CD4-positive, alpha-beta T cell (primary cell): Measurements from ENCODE around the gene TTC33. TPM values are rescaled to one million over a fixed set of nuclear protein-coding genes. Genes with fewer than 3 reads are reported as not detected.
"Not testable (repeated sequence)": the region's sequence is repeated elsewhere in the genome, so short reads cannot be mapped to it uniquely, and the experiment has no call there.

ENCODE experiments used
- ATAC-seq: fragments of 200-7000 bp; cut with Tn5 transposase; one replicate; pipeline ENCODE4 v1.10.0; 2022; ENCODE audit warnings: mild to moderate bottlenecking; ENCODE audit not compliant: poor library complexity
- CTCF ChIA-PET: fragments of 350-600 bp; sonication (Branson Sonifier 250); formaldehyde crosslinking; loops from one replicate; lab custom pipeline; 2021; ENCODE audit warnings: antibody characterized with exemption, inconsistent platforms; lab: Charles Lee
- POLR2A ChIA-PET: fragments of 350-600 bp; sonication (Branson Sonifier 250); formaldehyde crosslinking; loops from one replicate; lab custom pipeline; 2021; ENCODE audit warnings: antibody characterized with exemption, inconsistent platforms; lab: Charles Lee
- DNase-seq, 14 experiments: peaks; one replicate each; pipeline ENCODE4 v3.0.0-alpha.2; 2013 to 2020; ENCODE audit warnings: mixed read lengths in 2 of 14
- H3K27ac ChIP-seq, 2 donors: one replicate each; pipeline versions ENCODE4 v1.5.1 to v1.7.0; 2013; ENCODE audit warnings: low read length in 2 of 2, low read depth in 1 of 2, mild to moderate bottlenecking in 1 of 2
- H3K27me3 ChIP-seq, 2 experiments: 1 replicate in 1 of 2; 2 replicates in 1 of 2; pipeline versions ENCODE4 v1.6.1 to v1.7.0; 2013; ENCODE audit warnings: low read length in 2 of 2, control low read depth in 1 of 2, mild to moderate bottlenecking in 1 of 2, moderate library complexity in 1 of 2; ENCODE audit not compliant: insufficient read depth in 2 of 2, control insufficient read depth in 1 of 2
- H3K36me3 ChIP-seq: one replicate; pipeline ENCODE4 v1.6.1; 2013; ENCODE audit warnings: low read length, control low read depth; ENCODE audit not compliant: insufficient read depth
- H3K4me1 ChIP-seq: one replicate; pipeline ENCODE4 v1.6.1; 2013; ENCODE audit warnings: low read length, control low read depth; ENCODE audit not compliant: insufficient read depth
- H3K4me3 ChIP-seq: one replicate; pipeline ENCODE4 v1.5.1; 2013; ENCODE audit warnings: mild to moderate bottlenecking, low read length, moderate library complexity
- H3K9me3 ChIP-seq, 2 experiments: 1 replicate in 1 of 2; 2 replicates in 1 of 2; pipeline versions ENCODE4 v1.6.1 to v1.7.0; 2013; ENCODE audit warnings: low read length in 2 of 2, mild to moderate bottlenecking in 2 of 2, control low read depth in 1 of 2, moderate library complexity in 1 of 2; ENCODE audit not compliant: control insufficient read depth in 1 of 2, insufficient read depth in 1 of 2
- H3K27ac Mint-ChIP-seq: one replicate; pipeline ENCODE4 v1.8.0; 2020; ENCODE audit warnings: mixed read lengths
- H3K27me3 Mint-ChIP-seq: one replicate; pipeline ENCODE4 v1.8.0; 2021; ENCODE audit warnings: mixed read lengths
- H3K36me3 Mint-ChIP-seq: one replicate; pipeline ENCODE4 v1.8.0; 2021; ENCODE audit warnings: low read depth, mixed read lengths
- H3K4me1 Mint-ChIP-seq: one replicate; pipeline ENCODE4 v1.8.0; 2021; ENCODE audit warnings: low read depth, mixed read lengths
- H3K4me3 Mint-ChIP-seq: one replicate; pipeline ENCODE4 v1.8.0; 2020; ENCODE audit warnings: mild to moderate bottlenecking, mixed read lengths
- H3K9me3 Mint-ChIP-seq: one replicate; pipeline ENCODE4 v1.8.0; 2020; ENCODE audit warnings: mixed read lengths
- intact Hi-C, 2 experiments: fragments of 100-400 bp; cut with DNase I in 1 of 2; cut with micrococcal nuclease in 1 of 2; formaldehyde crosslinking; loops; one replicate each; pipeline versions ENCODE4 v1.15.1 to v1.9.0; 2023 to 2025; cut with DNase I, micrococcal nuclease
- total RNA-seq, 174 experiments: library from RNA in 2 of 174; stranded (reverse) in 2 of 174; gene quantifications; one replicate each; pipeline ENCODE4 v1.2.3 and lab custom pipeline; 2021 to 2026
- TF ChIP-seq, protein P1 (sequence below): fragments of 200-600 bp; IDR thresholded peaks from one replicate; pipeline ENCODE4 v1.8.0; 2022; ENCODE audit warnings: antibody characterized with exemption, mild to moderate bottlenecking

Gene TTC33
- total RNA-seq, 2 experiments from 2014 or later, result 8.7 to 12.0 TPM

DNA sequence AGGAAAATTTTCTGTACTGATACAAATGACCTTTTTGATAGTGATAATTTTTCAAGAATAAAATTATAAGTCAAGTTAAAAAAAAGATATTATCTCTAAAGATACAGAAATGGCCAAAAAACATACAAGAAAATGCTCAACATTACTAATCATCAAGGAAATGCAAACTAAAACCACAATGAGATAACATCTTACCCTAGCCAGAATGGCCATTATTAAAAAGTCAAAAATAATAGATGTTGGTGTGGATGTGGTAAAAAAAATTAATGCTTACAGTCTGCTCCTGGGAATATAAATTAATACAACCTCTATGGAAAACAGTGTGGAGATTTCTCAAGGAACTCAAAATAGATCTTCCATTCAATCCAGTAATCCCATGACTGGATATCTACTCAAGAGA is 99.0 kb downstream of the TTC33 start:
- Mint-ChIP-seq H3K4me1 (peaks cover 69% of the 10 kb centered on the region), H3K36me3 (no peaks in the 10 kb centered on the region), H3K27me3 (no peaks in the 10 kb centered on the region), H3K4me3 (no peak overlapping the region), H3K9me3 (no peaks in the 10 kb centered on the region), H3K27ac (no peak overlapping the region)
- Histone ChIP-seq H3K4me1 (peaks cover 19% of the 10 kb centered on the region), H3K27ac (no peak overlapping the region), H3K9me3 (no peaks in the 10 kb centered on the region), H3K36me3 (no peaks in the 10 kb centered on the region), H3K27me3 (no peaks in the 10 kb centered on the region), H3K4me3 (no peak overlapping the region)
- TF ChIP-seq, protein P1, sequence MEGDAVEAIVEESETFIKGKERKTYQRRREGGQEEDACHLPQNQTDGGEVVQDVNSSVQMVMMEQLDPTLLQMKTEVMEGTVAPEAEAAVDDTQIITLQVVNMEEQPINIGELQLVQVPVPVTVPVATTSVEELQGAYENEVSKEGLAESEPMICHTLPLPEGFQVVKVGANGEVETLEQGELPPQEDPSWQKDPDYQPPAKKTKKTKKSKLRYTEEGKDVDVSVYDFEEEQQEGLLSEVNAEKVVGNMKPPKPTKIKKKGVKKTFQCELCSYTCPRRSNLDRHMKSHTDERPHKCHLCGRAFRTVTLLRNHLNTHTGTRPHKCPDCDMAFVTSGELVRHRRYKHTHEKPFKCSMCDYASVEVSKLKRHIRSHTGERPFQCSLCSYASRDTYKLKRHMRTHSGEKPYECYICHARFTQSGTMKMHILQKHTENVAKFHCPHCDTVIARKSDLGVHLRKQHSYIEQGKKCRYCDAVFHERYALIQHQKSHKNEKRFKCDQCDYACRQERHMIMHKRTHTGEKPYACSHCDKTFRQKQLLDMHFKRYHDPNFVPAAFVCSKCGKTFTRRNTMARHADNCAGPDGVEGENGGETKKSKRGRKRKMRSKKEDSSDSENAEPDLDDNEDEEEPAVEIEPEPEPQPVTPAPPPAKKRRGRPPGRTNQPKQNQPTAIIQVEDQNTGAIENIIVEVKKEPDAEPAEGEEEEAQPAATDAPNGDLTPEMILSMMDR, result no peak
- no peak for DNase-seq
- ChIA-PET POLR2A (no interaction called here), CTCF (no interaction called here)
- ATAC-seq, result no peak
- intact Hi-C loops, result loop anchor here in 1 of 2 experiments (2.0 kb wide), 1 partner anchor 14 kb away; no protein-coding TSS in a partner anchor

DNA sequence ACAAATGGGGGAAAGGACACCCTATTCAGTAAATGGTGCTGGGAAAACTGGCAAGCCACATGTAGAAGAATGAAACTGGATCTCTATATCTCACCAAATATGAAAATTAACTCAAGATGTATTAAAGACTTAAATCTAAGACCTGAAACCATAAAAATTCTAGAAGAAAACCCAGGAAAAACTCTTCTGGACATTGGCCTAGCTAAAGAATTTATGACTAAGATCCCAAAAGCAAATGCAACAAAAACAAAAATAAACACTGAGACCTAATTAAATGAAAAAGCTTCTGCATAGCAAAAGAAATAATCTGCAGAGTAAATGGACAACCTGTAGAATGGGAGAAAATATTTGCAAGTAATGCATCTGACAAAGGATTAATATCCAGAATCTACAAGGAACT is 99.7 kb downstream of the TTC33 start:
- peak overlapping the region; percentile 82 for H3K27ac Mint-ChIP-seq

DNA sequence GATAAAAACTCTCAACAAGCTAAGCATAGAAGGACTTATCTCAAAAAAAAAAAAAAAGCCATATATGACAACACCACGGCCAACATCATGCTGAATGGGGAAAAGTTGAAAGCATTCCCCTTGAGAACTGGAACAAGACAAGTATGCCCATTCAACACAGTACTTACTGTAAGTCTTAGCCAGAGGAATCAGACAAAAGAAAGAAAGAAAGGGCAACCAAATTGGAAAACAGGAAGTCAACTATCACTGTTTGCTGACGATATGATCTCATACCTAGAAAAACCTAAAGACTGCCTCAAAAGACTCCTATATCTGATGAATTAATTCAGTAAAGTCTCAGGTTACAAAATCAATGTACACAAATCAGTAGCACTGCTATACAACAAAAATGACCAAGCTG is 100.6 kb downstream of the TTC33 start:
- H3K27ac Mint-ChIP-seq, result peak overlapping the region; percentile 82
- H3K4me1 Mint-ChIP-seq, result peaks cover 78% of the 10 kb centered on the region
- Histone ChIP-seq H3K27ac (peak overlapping the region in 1 of 2 donors; percentile 18), H3K36me3 (no peaks in the 10 kb centered on the region), H3K4me3 (peak overlapping the region; percentile 15), H3K27me3 (no peaks in the 10 kb centered on the region), H3K4me1 (peaks cover 23% of the 10 kb centered on the region), H3K9me3 (no peaks in the 10 kb centered on the region)
- TF ChIP-seq, protein P1, result no peak
- intact Hi-C loops, result loop anchor here in 1 of 2 experiments (2.0 kb wide), 1 partner anchor 24 kb away; the partner anchor contains the start of gene PTGER4
- H3K27me3 Mint-ChIP-seq, result no peaks in the 10 kb centered on the region
- DNase-seq, result peak in 2 of 14 experiments; percentile 43 to 60
- peak; percentile 35 for ATAC-seq
- H3K4me3 Mint-ChIP-seq, result peak overlapping the region; percentile 84
- H3K9me3 Mint-ChIP-seq, result no peaks in the 10 kb centered on the region
- ChIA-PET CTCF (interaction anchor here (1.0 kb wide), 1 partner anchor 11 kb away, joined by 5 read pairs; no protein-coding TSS in a partner anchor), POLR2A (interaction anchor here (0.7 to 5.3 kb wide), 7 partner anchors 11 to 1471 kb away, joined by 3 to 103 read pairs (median 3); partner anchors contain the start of gene PTGER4)
- no peaks in the 10 kb centered on the region for H3K36me3 Mint-ChIP-seq

More for the DNA sequence above, 99.7 kb downstream of the TTC33 start:
- peaks cover 19% of the 10 kb centered on the region for H3K4me1 ChIP-seq
- H3K36me3 ChIP-seq, H3K27me3 Mint-ChIP-seq, DNase-seq, H3K27ac ChIP-seq, H3K27me3 ChIP-seq, H3K36me3 Mint-ChIP-seq, CTCF ChIA-PET, H3K4me3 ChIP-seq, H3K9me3 ChIP-seq, H3K9me3 Mint-ChIP-seq, H3K4me3 Mint-ChIP-seq, ATAC-seq: not testable (repeated sequence)
- POLR2A ChIA-PET, result interaction anchor here (1.0 to 5.3 kb wide), 2 partner anchors 10 to 23 kb away, joined by 3 to 103 read pairs; partner anchors contain the start of gene PTGER4
- intact Hi-C loops, result loop anchor here in 1 of 2 experiments (2.0 kb wide), 1 partner anchor 15 kb away; no protein-coding TSS in a partner anchor
- H3K4me1 Mint-ChIP-seq, result peaks cover 69% of the 10 kb centered on the region
